Suprapubic skin (tissue), 4 donors: Measurements from ENCODE around the gene REC114. TPM values are rescaled to one million over a fixed set of nuclear protein-coding genes. Genes with fewer than 3 reads are reported as not detected.

ENCODE experiments used
- DNase-seq, 2 donors: peaks; one replicate each; pipeline ENCODE4 v3.0.0-alpha.2; 2019; ENCODE audit warnings: low spot score in 2 of 2
- H3K27ac ChIP-seq: fragments of 200-600 bp; sonication (generic); one replicate; pipeline ENCODE4 v1.5.1; 2019
- H3K27me3 ChIP-seq: fragments of 200-600 bp; sonication (generic); one replicate; pipeline ENCODE4 v1.5.1; 2019
- H3K36me3 ChIP-seq: fragments of 200-600 bp; sonication (generic); one replicate; pipeline ENCODE4 v1.5.1; 2019
- H3K4me1 ChIP-seq: fragments of 200-600 bp; sonication (generic); one replicate; pipeline ENCODE4 v1.5.1; 2019
- H3K4me3 ChIP-seq: fragments of 200-600 bp; sonication (generic); one replicate; pipeline ENCODE4 v1.5.1; 2019; ENCODE audit warnings: mild to moderate bottlenecking
- H3K9me3 ChIP-seq: fragments of 200-600 bp; sonication (generic); one replicate; pipeline ENCODE4 v1.5.1; 2019
- CTCF ChIP-seq, 2 donors: fragments of 200-600 bp in 1 of 2; fragments of 450-650 bp in 1 of 2; sonication (generic) in 1 of 2; IDR thresholded peaks; one replicate each; pipeline ENCODE4 v1.5.1; 2016 to 2019; ENCODE audit warnings: antibody characterized with exemption in 2 of 2, mild to moderate bottlenecking in 1 of 2, moderate library complexity in 1 of 2
- EP300 ChIP-seq: sonication (generic); formaldehyde crosslinking; IDR thresholded peaks from one replicate; pipeline ENCODE4 v1.6.1; 2017; ENCODE audit warnings: antibody characterized with exemption
- POLR2A ChIP-seq, 2 donors: fragments of 450-650 bp; IDR thresholded peaks; one replicate each; pipeline ENCODE4 v1.6.1; 2017; ENCODE audit warnings: antibody characterized with exemption in 2 of 2, mild to moderate bottlenecking in 2 of 2, moderate library complexity in 2 of 2
- POLR2AphosphoS5 ChIP-seq, 3 donors: sonication (generic); formaldehyde crosslinking; IDR thresholded peaks; one replicate each; pipeline ENCODE4 v1.6.1; 2017; ENCODE audit warnings: antibody characterized with exemption in 3 of 3
- WGBS: methylation state at CpG from one replicate; pipeline ENCODE4 v1.1.5; 2018; 5-methylcytosine and 5-hydroxymethylcytosine counted together
- total RNA-seq, 4 donors: library from RNA; depleted of rRNA; stranded (reverse); fragments of >200 nt; gene quantifications; one replicate each; pipeline ENCODE4 v1.1.0, GENCODE V29; 2016

The REC114 gene
- total RNA-seq, 4 donors from 2014 or later = not detected

GRCh38 chr15:73607843-73608242 is 164.9 kb downstream of the REC114 start:
- H3K4me1 ChIP-seq = peaks cover 45% of the 10 kb centered on the region
- TF ChIP-seq POLR2AphosphoS5 (IDR thresholded peaks at IDR 0.05) (no peak), CTCF (IDR thresholded peaks at IDR 0.05) (no peak), EP300 (no peak), POLR2A (IDR thresholded peaks at IDR 0.05) (no peak)
- H3K27me3 ChIP-seq = no peaks in the 10 kb centered on the region
- H3K36me3 ChIP-seq = no peaks in the 10 kb centered on the region
- no peak overlapping the region for H3K4me3 ChIP-seq
- no peak overlapping the region for H3K27ac ChIP-seq
- no peaks in the 10 kb centered on the region for H3K9me3 ChIP-seq
- no peak for DNase-seq
- 50% methylated on average over 1 of the region's 1 CpG for WGBS

- Histone ChIP-seq H3K4me1 (peaks cover 39% of the 10 kb centered on the region), H3K27ac (no peak overlapping the region), H3K36me3 (no peaks in the 10 kb centered on the region), H3K9me3 (no peaks in the 10 kb centered on the region), H3K27me3 (no peaks in the 10 kb centered on the region), H3K4me3 (no peak overlapping the region)
- no peak for DNase-seq
- TF ChIP-seq POLR2A (IDR thresholded peaks at IDR 0.05) (no peak), CTCF (IDR thresholded peaks at IDR 0.05) (no peak), POLR2AphosphoS5 (IDR thresholded peaks at IDR 0.05) (no peak), EP300 (no peak)
- WGBS = 74% methylated on average over 1 of the region's 1 CpG
Measured at GRCh38 chr15:73608475-73608874, 165.5 kb downstream of the REC114 start.

- H3K9me3 ChIP-seq = no peaks in the 10 kb centered on the region
- H3K27me3 ChIP-seq = no peaks in the 10 kb centered on the region
- 64% methylated on average over 2 of the region's 2 CpGs for whole genome bisulfite sequencing
- no peak for DNase-seq
- TF ChIP-seq CTCF (IDR thresholded peaks at IDR 0.05) (no peak), EP300 (no peak), POLR2AphosphoS5 (IDR thresholded peaks at IDR 0.05) (no peak), POLR2A (IDR thresholded peaks at IDR 0.05) (no peak)
- H3K36me3 ChIP-seq = no peaks in the 10 kb centered on the region
- H3K4me3 ChIP-seq = no peak overlapping the region
- H3K4me1 ChIP-seq = peaks cover 39% of the 10 kb centered on the region
- no peak overlapping the region for H3K27ac ChIP-seq
Measured at GRCh38 chr15:73608941-73609340, 166.0 kb downstream of the REC114 start.

Other genes starting within 250 kb of the REC114 start
- under 1 TPM in 1 of 4 donors, not detected in 3; 0.17 TPM for gene HCN4, start 74.2 kb upstream of the REC114 start, total RNA-seq
- gene NPTN, start 190.2 kb downstream of the REC114 start, total RNA-seq = 100 to 1,000 TPM; 132 to 171 (median 147) TPM
- 100 to 1,000 TPM in 1 of 4 donors, 10 to 100 TPM in 3; 64.2 to 100 (median 74.2) TPM for gene CD276, start 241.2 kb downstream of the REC114 start, total RNA-seq